ENCODE data around the gene ABCA7. TPM values are rescaled to one million over a fixed set of nuclear protein-coding genes. Genes with fewer than 3 reads are reported as not detected.

The ABCA7 gene
- total RNA-seq, 1 donor: 33.3 TPM

- Histone ChIP-seq H3K4me1 (ENCODE audit: insufficient read depth, low read length) (peaks cover 5% of the 10 kb centered on the region), H3K9me3 (ENCODE audit: low read depth, low read length) (no peaks in the 10 kb centered on the region), H3K4me3 (ENCODE audit: insufficient read depth, low read length) (no peak overlapping the region), H3K36me3 (ENCODE audit: insufficient read depth, low read length) (no peaks in the 10 kb centered on the region), H2AFZ (ENCODE audit: low read length) (no peak overlapping the region), H3K79me2 (ENCODE audit: insufficient read depth, low read length) (no peaks in the 10 kb centered on the region), H4K20me1 (ENCODE audit: insufficient read depth, low read length) (peaks cover 6% of the 10 kb centered on the region), H3K27me3 (ENCODE audit: insufficient read depth, low read length) (peaks cover 58% of the 10 kb centered on the region), H3K27ac (ENCODE audit: low read depth, low read length) (no peak overlapping the region), H3K4me2 (ENCODE audit: insufficient read depth, low read length) (no peak overlapping the region)
- DNase-seq (ENCODE audit: insufficient read length, low spot score, missing footprints): no peak
- no peak for TF ChIP-seq CTCF (IDR thresholded peaks at IDR 0.05; ENCODE audit: extremely low read depth, low read depth, low read length)
These were observed 41.8 kb upstream of the ABCA7 start for GRCh38 chr19:998064-998463.

GRCh38 chr19:999379-999719, 40.6 kb upstream of the ABCA7 start:
- no peak overlapping the region for H3K4me3 ChIP-seq (ENCODE audit: insufficient read depth, low read length)
- H3K27me3 ChIP-seq (ENCODE audit: insufficient read depth, low read length): peaks cover 58% of the 10 kb centered on the region
- TF ChIP-seq CTCF (IDR thresholded peaks at IDR 0.05; ENCODE audit: extremely low read depth, low read depth, low read length): no peak
- no peaks in the 10 kb centered on the region for H3K79me2 ChIP-seq (ENCODE audit: insufficient read depth, low read length)
- H3K27ac ChIP-seq (ENCODE audit: low read depth, low read length): no peak overlapping the region
- peaks cover 5% of the 10 kb centered on the region for H3K4me1 ChIP-seq (ENCODE audit: insufficient read depth, low read length)
- DNase-seq (ENCODE audit: insufficient read length, low spot score, missing footprints): no peak
- no peak overlapping the region for H2AFZ ChIP-seq (ENCODE audit: low read length)
- H3K36me3 ChIP-seq (ENCODE audit: insufficient read depth, low read length): no peaks in the 10 kb centered on the region
- no peak overlapping the region for H3K4me2 ChIP-seq (ENCODE audit: insufficient read depth, low read length)
- no peaks in the 10 kb centered on the region for H3K9me3 ChIP-seq (ENCODE audit: low read depth, low read length)
- H4K20me1 ChIP-seq (ENCODE audit: insufficient read depth, low read length): peaks cover 6% of the 10 kb centered on the region

GRCh38 chr19:1000095-1000494, 39.8 kb upstream of the ABCA7 start, which contains the start of gene GRIN3B:
GRIN3B (plus strand) TSS chr19:1000419; CDS start chr19:1000438, 19 bp downstream.
- peak; percentile 98 for DNase-seq (ENCODE audit: insufficient read length, low spot score, missing footprints)
- no peak for TF ChIP-seq CTCF (IDR thresholded peaks at IDR 0.05; ENCODE audit: extremely low read depth, low read depth, low read length)

GRCh38 chr19:1000591-1001537, 39.0 kb upstream of the ABCA7 start:
- H3K27me3 ChIP-seq (ENCODE audit: insufficient read depth, low read length): peaks cover 51% of the 10 kb centered on the region
- no peak overlapping the region for H3K4me3 ChIP-seq (ENCODE audit: insufficient read depth, low read length)
- H3K9me3 ChIP-seq (ENCODE audit: low read depth, low read length): no peaks in the 10 kb centered on the region
- DNase-seq (ENCODE audit: insufficient read length, low spot score, missing footprints): no peak
- no peak for TF ChIP-seq CTCF (IDR thresholded peaks at IDR 0.05; ENCODE audit: extremely low read depth, low read depth, low read length)
- H3K4me1 ChIP-seq (ENCODE audit: insufficient read depth, low read length): peaks cover 5% of the 10 kb centered on the region
- H3K79me2 ChIP-seq (ENCODE audit: insufficient read depth, low read length): no peaks in the 10 kb centered on the region
- no peaks in the 10 kb centered on the region for H3K36me3 ChIP-seq (ENCODE audit: insufficient read depth, low read length)
- H3K4me2 ChIP-seq (ENCODE audit: insufficient read depth, low read length): no peak overlapping the region
- H4K20me1 ChIP-seq (ENCODE audit: insufficient read depth, low read length): no peaks in the 10 kb centered on the region
- H2AFZ ChIP-seq (ENCODE audit: low read length): no peak overlapping the region
- no peak overlapping the region for H3K27ac ChIP-seq (ENCODE audit: low read depth, low read length)

More at GRCh38 chr19:1000095-1000494, 39.8 kb upstream of the ABCA7 start, which contains the start of gene GRIN3B:
- Histone ChIP-seq H3K4me2 (ENCODE audit: insufficient read depth, low read length) (no peak within 1 kb of the TSS), H2AFZ (ENCODE audit: low read length) (no peak within 1 kb of the TSS), H3K9me3 (ENCODE audit: low read depth, low read length) (no peaks in the 10 kb centered on the region), H3K36me3 (ENCODE audit: insufficient read depth, low read length) (no peaks in the 10 kb centered on the region), H3K27ac (ENCODE audit: low read depth, low read length) (no peak within 1 kb of the TSS), H3K27me3 (ENCODE audit: insufficient read depth, low read length) (peaks cover 58% of the 10 kb centered on the region), H3K4me1 (ENCODE audit: insufficient read depth, low read length) (peaks cover 5% of the 10 kb centered on the region), H3K4me3 (ENCODE audit: insufficient read depth, low read length) (no peak within 1 kb of the TSS), H3K79me2 (ENCODE audit: insufficient read depth, low read length) (no peaks in the 10 kb centered on the region), H4K20me1 (ENCODE audit: insufficient read depth, low read length) (peaks cover 6% of the 10 kb centered on the region)
